Small intestine (tissue), 7 donors: ENCODE measurements around the gene ACSF3. TPM values are rescaled to one million over a fixed set of nuclear protein-coding genes. Genes with fewer than 3 reads are reported as not detected.

Experiments
- DNase-seq, 2 donors: peaks; one replicate each; pipeline versions ENCODE4 v3.0.0 to v3.0.0-alpha.2; 2013
- FAIRE-seq: peaks from 2 replicates; lab custom pipeline; 2012; peaks lifted over from hg19 to GRCh38; lab: Jason Lieb, UNC
- H3K27ac ChIP-seq, 3 donors: one replicate each; pipeline ENCODE4 v1.5.1; 2013; ENCODE audit warnings: low read length in 2 of 3, mild to moderate bottlenecking in 2 of 3, control low read depth in 1 of 3, inconsistent platforms in 1 of 3, low read depth in 1 of 3, moderate library complexity in 1 of 3
- H3K27me3 ChIP-seq, 3 donors: one replicate each; pipeline ENCODE4 v1.6.1; 2013; ENCODE audit warnings: low read length in 3 of 3, inconsistent platforms in 1 of 3; ENCODE audit not compliant: control insufficient read depth in 3 of 3, insufficient read depth in 3 of 3
- H3K36me3 ChIP-seq, 3 donors: one replicate each; pipeline ENCODE4 v1.6.1; 2013; ENCODE audit warnings: low read length in 3 of 3, inconsistent platforms in 1 of 3, low read depth in 1 of 3, mild to moderate bottlenecking in 1 of 3, moderate library complexity in 1 of 3; ENCODE audit not compliant: control insufficient read depth in 3 of 3, insufficient read depth in 2 of 3
- H3K4me1 ChIP-seq, 3 donors: one replicate each; pipeline ENCODE4 v1.6.1; 2013; ENCODE audit warnings: low read length in 2 of 3, inconsistent platforms in 1 of 3, low read depth in 1 of 3, mild to moderate bottlenecking in 1 of 3, moderate library complexity in 1 of 3; ENCODE audit not compliant: control insufficient read depth in 3 of 3, insufficient read depth in 2 of 3
- H3K4me3 ChIP-seq, 3 donors: one replicate each; pipeline ENCODE4 v1.5.1; 2013; ENCODE audit warnings: low read length in 3 of 3, control low read depth in 1 of 3, inconsistent platforms in 1 of 3, low read depth in 1 of 3, mild to moderate bottlenecking in 1 of 3, moderate library complexity in 1 of 3
- H3K9me3 ChIP-seq, 2 donors: one replicate each; pipeline ENCODE4 v1.6.1; 2013; ENCODE audit warnings: low read depth in 1 of 2, low read length in 1 of 2; ENCODE audit not compliant: control insufficient read depth in 2 of 2, insufficient read depth in 1 of 2
- WGBS, 3 donors: extraction: QIAGEN DNeasy Blood & Tissue Kit; methylation state at CpG; one replicate each; pipeline ENCODE4 v1.1.7; 2013; 5-methylcytosine and 5-hydroxymethylcytosine counted together
- polyA plus RNA-seq, 4 donors: library from polyadenylated mRNA; stranded (reverse) in 3 of 4; unstranded in 1 of 4; fragments of 200-250 nt in 3 of 4; fragments of 120-200 nt in 1 of 4; gene quantifications; one replicate each; pipeline versions ENCODE4 v1.2.1 to v1.2.3, GENCODE V29; 2013
- donor health status: healthy with polysubstance abuse.
- donor health status: control.
- donor health status: control.
- donor health status: Bipolar disorder and iron deficiency.
- donor health status: healthy.

The ACSF3 gene
- polyA plus RNA-seq, 4 donors, result 35.3 to 93.7 (median 58.7) TPM

GRCh38 chr16:89157778-89158177 lies 64.1 kb downstream of the ACSF3 start:
- Histone ChIP-seq H3K27me3 (peaks cover 0 to 2% (median 0%) of the 10 kb centered on the region in 3 donors), H3K36me3 (no peaks in the 10 kb centered on the region), H3K4me1 (peaks cover 0 to 3% (median 0%) of the 10 kb centered on the region in 3 donors), H3K4me3 (no peak overlapping the region), H3K9me3 (peaks cover 0 to 3% of the 10 kb centered on the region in 2 donors), H3K27ac (no peak overlapping the region)
- no peak for FAIRE-seq
- no peak for DNase-seq
- WGBS, 3 donors, result 87 to 96% (median 92%) methylated on average over 12 of the region's 12 CpGs

GRCh38 chr16:89159066-89159849 lies 65.6 kb downstream of the ACSF3 start:
- FAIRE-seq (no peak), DNase-seq (no peak)
- Histone ChIP-seq H3K4me1 (peaks cover 0 to 3% (median 2%) of the 10 kb centered on the region in 3 donors), H3K27me3 (peaks cover 0 to 2% (median 0%) of the 10 kb centered on the region in 3 donors), H3K36me3 (no peaks in the 10 kb centered on the region), H3K9me3 (peaks cover 0 to 3% of the 10 kb centered on the region in 2 donors), H3K27ac (no peak overlapping the region), H3K4me3 (no peak overlapping the region)
- 72 to 78% (median 76%) methylated on average over 47 to 48 of the region's 48 CpGs for WGBS, 3 donors

- H3K27ac ChIP-seq, result no peak overlapping the region
- no peak for FAIRE-seq
- H3K27me3 ChIP-seq, result peaks cover 0 to 2% (median 0%) of the 10 kb centered on the region in 3 donors
- peaks cover 0 to 3% (median 0%) of the 10 kb centered on the region in 3 donors for H3K4me1 ChIP-seq
- peaks cover 0 to 3% of the 10 kb centered on the region in 2 donors for H3K9me3 ChIP-seq
- no peaks in the 10 kb centered on the region for H3K36me3 ChIP-seq
- 85 to 89% (median 88%) methylated on average over 18 to 20 of the region's 20 CpGs for WGBS, 3 donors
- DNase-seq, result no peak
- H3K4me3 ChIP-seq, result no peak overlapping the region
Observed at GRCh38 chr16:89159850-89160354, 66.2 kb downstream of the ACSF3 start.

GRCh38 chr16:89160977-89161701 lies 67.5 kb downstream of the ACSF3 start:
- H3K27me3 ChIP-seq, result peaks cover 0 to 2% (median 0%) of the 10 kb centered on the region in 3 donors
- no peak overlapping the region for H3K4me3 ChIP-seq
- no peak for DNase-seq
- no peaks in the 10 kb centered on the region for H3K36me3 ChIP-seq
- no peak overlapping the region for H3K27ac ChIP-seq
- no peak for FAIRE-seq
- peaks cover 0 to 3% of the 10 kb centered on the region in 2 donors for H3K9me3 ChIP-seq
- 86 to 89% (median 86%) methylated on average over 26 to 29 of the region's 29 CpGs for WGBS, 3 donors
- H3K4me1 ChIP-seq, result peaks cover 0 to 3% (median 0%) of the 10 kb centered on the region in 3 donors

GRCh38 chr16:89161763-89162713 lies 68.4 kb downstream of the ACSF3 start:
- Histone ChIP-seq H3K27me3 (peaks cover 0 to 4% (median 0%) of the 10 kb centered on the region in 3 donors), H3K4me3 (no peak overlapping the region), H3K27ac (no peak overlapping the region), H3K4me1 (peaks cover 0 to 4% (median 0%) of the 10 kb centered on the region in 3 donors), H3K36me3 (no peaks in the 10 kb centered on the region), H3K9me3 (peaks cover 0 to 3% of the 10 kb centered on the region in 2 donors)
- 72 to 84% (median 80%) methylated on average over 40 of the region's 40 CpGs for whole genome bisulfite sequencing, 3 donors
- FAIRE-seq (no peak), DNase-seq (no peak)

- no peak overlapping the region for H3K27ac ChIP-seq
- H3K9me3 ChIP-seq, result peaks cover 0 to 3% of the 10 kb centered on the region in 2 donors
- peaks cover 0 to 8% (median 0%) of the 10 kb centered on the region in 3 donors for H3K4me1 ChIP-seq
- no peak for DNase-seq
- H3K27me3 ChIP-seq, result peaks cover 0 to 6% (median 0%) of the 10 kb centered on the region in 3 donors
- 79 to 89% (median 85%) methylated on average over 9 of the region's 9 CpGs for WGBS, 3 donors
- no peak overlapping the region for H3K4me3 ChIP-seq
- no peaks in the 10 kb centered on the region for H3K36me3 ChIP-seq
- FAIRE-seq, result no peak
Observed at GRCh38 chr16:89163297-89163696, 69.6 kb downstream of the ACSF3 start.

GRCh38 chr16:89164436-89164835 lies 70.8 kb downstream of the ACSF3 start:
- no peak for FAIRE-seq
- H3K27ac ChIP-seq, result no peak overlapping the region
- peaks cover 0 to 8% (median 0%) of the 10 kb centered on the region in 3 donors for H3K4me1 ChIP-seq
- peaks cover 0 to 9% (median 0%) of the 10 kb centered on the region in 3 donors for H3K27me3 ChIP-seq
- no peak for DNase-seq
- 51 to 60% (median 57%) methylated on average over 15 of the region's 15 CpGs for WGBS, 3 donors
- no peaks in the 10 kb centered on the region for H3K36me3 ChIP-seq
- no peaks in the 10 kb centered on the region for H3K9me3 ChIP-seq
- H3K4me3 ChIP-seq, result no peak overlapping the region
